Neural progenitor cell (in vitro differentiated cells): ENCODE results near the gene AURKA.

Experiments used
- EZH2 ChIP-seq: fragments of 200-600 bp; sonication (generic); IDR thresholded peaks from 2 replicates; pipeline ENCODE4 v1.6.1; 2017; ENCODE audit warnings: antibody characterized with exemption, mild to moderate bottlenecking, moderate library complexity
- EZH2phosphoT487 ChIP-seq: fragments of 200-600 bp; sonication (generic); IDR thresholded peaks from 2 replicates; pipeline ENCODE4 v1.6.1; 2017; ENCODE audit warnings: antibody characterized with exemption
- TF ChIP-seq, protein P1 (sequence below): fragments of 200-600 bp; sonication (generic); IDR thresholded peaks from 2 replicates; pipeline ENCODE4 v1.5.1; 2017; ENCODE audit warnings: antibody characterized with exemption, mild to moderate bottlenecking

DNA sequence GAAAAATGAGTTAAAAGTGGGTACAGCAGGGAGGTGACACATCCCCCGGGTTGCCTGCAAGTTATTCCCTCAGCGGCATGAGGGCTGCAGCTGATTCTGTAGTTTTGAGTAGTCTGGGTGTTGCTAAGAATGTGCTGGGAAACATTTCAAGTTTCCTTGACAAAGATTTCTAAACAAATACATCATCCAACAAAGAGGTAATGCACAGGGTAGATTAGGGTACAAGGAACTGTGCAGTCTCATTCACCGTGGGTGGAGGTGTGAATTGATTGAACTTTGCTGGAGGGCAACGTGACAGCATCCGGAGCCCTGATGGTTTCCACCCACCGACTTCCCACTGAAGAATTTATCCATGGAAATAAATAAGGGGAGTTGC is 41.9 kb upstream of the AURKA start:
- TF ChIP-seq, protein P1, sequence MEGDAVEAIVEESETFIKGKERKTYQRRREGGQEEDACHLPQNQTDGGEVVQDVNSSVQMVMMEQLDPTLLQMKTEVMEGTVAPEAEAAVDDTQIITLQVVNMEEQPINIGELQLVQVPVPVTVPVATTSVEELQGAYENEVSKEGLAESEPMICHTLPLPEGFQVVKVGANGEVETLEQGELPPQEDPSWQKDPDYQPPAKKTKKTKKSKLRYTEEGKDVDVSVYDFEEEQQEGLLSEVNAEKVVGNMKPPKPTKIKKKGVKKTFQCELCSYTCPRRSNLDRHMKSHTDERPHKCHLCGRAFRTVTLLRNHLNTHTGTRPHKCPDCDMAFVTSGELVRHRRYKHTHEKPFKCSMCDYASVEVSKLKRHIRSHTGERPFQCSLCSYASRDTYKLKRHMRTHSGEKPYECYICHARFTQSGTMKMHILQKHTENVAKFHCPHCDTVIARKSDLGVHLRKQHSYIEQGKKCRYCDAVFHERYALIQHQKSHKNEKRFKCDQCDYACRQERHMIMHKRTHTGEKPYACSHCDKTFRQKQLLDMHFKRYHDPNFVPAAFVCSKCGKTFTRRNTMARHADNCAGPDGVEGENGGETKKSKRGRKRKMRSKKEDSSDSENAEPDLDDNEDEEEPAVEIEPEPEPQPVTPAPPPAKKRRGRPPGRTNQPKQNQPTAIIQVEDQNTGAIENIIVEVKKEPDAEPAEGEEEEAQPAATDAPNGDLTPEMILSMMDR, result no peak
- TF ChIP-seq EZH2 (no peak), EZH2phosphoT487 (no peak)
